Astrocyte (in vitro differentiated cells and primary cell): ENCODE data around the gene B4GALNT3.

ENCODE experiments used
- CTCF ChIP-seq: IDR thresholded peaks from 2 replicates; pipeline ENCODE4 v1.5.1; 2011; ENCODE audit warnings: low read depth, mild to moderate bottlenecking, inconsistent platforms, low read length, moderate library complexity; ENCODE audit not compliant: insufficient read depth
- EZH2 ChIP-seq: IDR thresholded peaks from 2 replicates; pipeline ENCODE4 v1.6.1; 2012; ENCODE audit warnings: mild to moderate bottlenecking, low read length, inconsistent platforms; ENCODE audit not compliant: insufficient read depth

- TF ChIP-seq CTCF (no peak), EZH2 (peak; percentile 69)
Observed at GRCh38 chr12:460261-461230, 807 bp downstream of the B4GALNT3 start.
